Measurements from ENCODE around the gene GALR1.

- no peak for TF ChIP-seq CTCF (IDR thresholded peaks at IDR 0.05)
- no peak for TF ChIP-seq POLR2A (IDR thresholded peaks at IDR 0.05)
These were observed 50.1 kb downstream of the GALR1 start for GRCh38 chr18:77299706-77300105.

Measured in heart left ventricle (tissue), 13 donors.